Left ventricle myocardium superior (tissue), 1 donor: Measurements from ENCODE around the gene NACC2. TPM values are rescaled to one million over a fixed set of nuclear protein-coding genes. Genes with fewer than 3 reads are reported as not detected.
A peak's percentile ranks its signal among the peaks of the same experiment; 100 is the strongest.
"Not testable (repeated sequence)": the region's sequence is repeated elsewhere in the genome, so short reads cannot be mapped to it uniquely, and the experiment has no call there.

Experiments
- ATAC-seq: fragments of 200-7000 bp; cut with Tn5 transposase; one replicate; pipeline ENCODE4 v1.9.1; 2020; ENCODE audit warnings: mild to moderate bottlenecking, moderate library complexity
- DNase-seq: peaks from one replicate; pipeline ENCODE4 v3.0.0-alpha.2; 2020
- intact Hi-C: fragments of 100-400 bp; cut with micrococcal nuclease; formaldehyde crosslinking; loops from one replicate; pipeline ENCODE4 v1.11.0; 2022
- total RNA-seq: library from RNA; stranded (reverse); fragmentation: NEBNext Ultra II Directional; extraction: Animal tissue kit (Norgen Biotek cat#: 25700); gene quantifications from one replicate; pipeline ENCODE4 v1.2.1, GENCODE V29; 2021
- donor health status: DM: no; HTN: yes; CAD: no; lungs with severe emphysema.

The NACC2 gene
- total RNA-seq, 1 donor from 2014 or later = 39.1 TPM

- intact Hi-C loops = no loop called here
- ATAC-seq = no peak
- no peak for DNase-seq
Observed at GRCh38 chr9:136039488-136039887, 55.6 kb downstream of the NACC2 start.

GRCh38 chr9:136036848-136037247, 58.2 kb downstream of the NACC2 start:
- intact Hi-C loops = no loop called here
- ATAC-seq = no peak
- no peak for DNase-seq

- no peak for DNase-seq
- intact Hi-C loops = no loop called here
- ATAC-seq = no peak
Observed at GRCh38 chr9:136036050-136036449, 59.0 kb downstream of the NACC2 start.

GRCh38 chr9:136031741-136032730, 63.1 kb downstream of the NACC2 start:
- ATAC-seq (peak; percentile 17), DNase-seq (no peak)
- intact Hi-C loops = no loop called here

- ATAC-seq = no peak
- intact Hi-C loops = no loop called here
- DNase-seq = no peak
Observed at GRCh38 chr9:136031094-136031493, 64.0 kb downstream of the NACC2 start.

GRCh38 chr9:136029556-136029955, 65.5 kb downstream of the NACC2 start:
- DNase-seq (peak; percentile 21), ATAC-seq (no peak)
- intact Hi-C loops = no loop called here

GRCh38 chr9:136028760-136029470, 66.2 kb downstream of the NACC2 start:
- ATAC-seq (no peak), DNase-seq (no peak)
- intact Hi-C loops = no loop called here

GRCh38 chr9:136026943-136027289, 68.2 kb downstream of the NACC2 start:
- intact Hi-C loops, ATAC-seq: not testable (repeated sequence)
- peak; percentile 21 for DNase-seq

GRCh38 chr9:136026266-136026942, 68.7 kb downstream of the NACC2 start:
- intact Hi-C loops = no loop called here
- ATAC-seq (no peak), DNase-seq (no peak)

- no peak for ATAC-seq
- intact Hi-C loops = no loop called here
- no peak for DNase-seq
Observed at GRCh38 chr9:136025481-136025880, 69.6 kb downstream of the NACC2 start.

GRCh38 chr9:136024696-136025316, 70.3 kb downstream of the NACC2 start:
- DNase-seq = peak; percentile 27
- intact Hi-C loops = no loop called here
- no peak for ATAC-seq

GRCh38 chr9:136024286-136024685, 70.8 kb downstream of the NACC2 start:
- DNase-seq = no peak
- intact Hi-C loops = no loop called here
- no peak for ATAC-seq

- intact Hi-C loops = no loop called here
- DNase-seq (peak; percentile 87), ATAC-seq (peak; percentile 72)
Observed at GRCh38 chr9:136023410-136024225, 71.5 kb downstream of the NACC2 start.

GRCh38 chr9:136022731-136023409, 72.2 kb downstream of the NACC2 start:
- DNase-seq = peak; percentile 23
- intact Hi-C loops = no loop called here
- ATAC-seq = no peak

GRCh38 chr9:136021872-136022681, 73.0 kb downstream of the NACC2 start:
- DNase-seq (peak; percentile 55), ATAC-seq (peak; percentile 53)
- intact Hi-C loops = no loop called here

GRCh38 chr9:136021171-136021871, 73.8 kb downstream of the NACC2 start:
- DNase-seq (peak; percentile 24), ATAC-seq (no peak)
- intact Hi-C loops = no loop called here

- DNase-seq = no peak
- intact Hi-C loops = no loop called here
Observed at GRCh38 chr9:136020671-136021070, 74.4 kb downstream of the NACC2 start.

More at GRCh38 chr9:136020671-136021070, 74.4 kb downstream of the NACC2 start:
- no peak for ATAC-seq
